GM23248 (cell line): Measurements from ENCODE around the gene HSP90B1. TPM values are rescaled to one million over a fixed set of nuclear protein-coding genes. Genes with fewer than 3 reads are reported as not detected.

Source experiments
- DNase-seq: peaks from one replicate; pipeline ENCODE4 v3.0.0-alpha.2; 2015
- H2AFZ ChIP-seq: fragments of 200-600 bp; sonication (generic); 2 replicates; pipeline ENCODE4 v1.6.1; 2016; ENCODE audit warnings: antibody characterized with exemption
- H3F3A ChIP-seq: fragments of 200-600 bp; sonication (generic); 2 replicates; pipeline ENCODE4 v1.6.1; 2016; ENCODE audit warnings: mild to moderate bottlenecking, antibody characterized with exemption, mixed run types; ENCODE audit not compliant: insufficient read depth
- H3K27ac ChIP-seq: fragments of 200-600 bp; sonication (generic); 2 replicates; pipeline ENCODE4 v1.5.1; 2016; ENCODE audit warnings: mild to moderate bottlenecking
- H3K27me3 ChIP-seq: fragments of 200-600 bp; sonication (generic); replicated peaks from 2 replicates; pipeline ENCODE4 v1.6.1; 2016; ENCODE audit warnings: mild to moderate bottlenecking; ENCODE audit not compliant: insufficient read depth
- H3K36me3 ChIP-seq: fragments of 200-600 bp; sonication (generic); 2 replicates; pipeline ENCODE4 v1.6.1; 2016; ENCODE audit warnings: low read depth, mild to moderate bottlenecking
- H3K4me1 ChIP-seq: fragments of 200-600 bp; sonication (generic); 2 replicates; pipeline ENCODE4 v1.6.1; 2016; ENCODE audit warnings: mild to moderate bottlenecking; ENCODE audit not compliant: insufficient read depth
- H3K4me2 ChIP-seq: fragments of 200-600 bp; sonication (generic); one replicate; pipeline ENCODE4 v1.6.1; 2016; ENCODE audit warnings: mild to moderate bottlenecking; ENCODE audit not compliant: unreplicated experiment
- H3K4me3 ChIP-seq: fragments of 200-600 bp; sonication (generic); 2 replicates; pipeline ENCODE4 v1.5.1; 2016; ENCODE audit warnings: mild to moderate bottlenecking
- H3K79me2 ChIP-seq: fragments of 200-600 bp; sonication (generic); 2 replicates; pipeline ENCODE4 v1.6.1; 2016; ENCODE audit warnings: mild to moderate bottlenecking; ENCODE audit not compliant: insufficient read depth
- H3K9ac ChIP-seq: fragments of 200-600 bp; sonication (generic); 2 replicates; pipeline ENCODE4 v1.6.1; 2016; ENCODE audit warnings: mild to moderate bottlenecking
- H3K9me2 ChIP-seq: fragments of 200-600 bp; sonication (generic); 2 replicates; pipeline ENCODE4 v1.6.1; 2016; ENCODE audit warnings: mixed run types, mild to moderate bottlenecking, moderate library complexity; ENCODE audit not compliant: insufficient read depth
- H3K9me3 ChIP-seq: fragments of 200-600 bp; sonication (generic); one replicate; pipeline ENCODE4 v1.6.1; 2017; ENCODE audit warnings: low read depth
- H4K20me1 ChIP-seq: fragments of 200-600 bp; sonication (generic); 2 replicates; pipeline ENCODE4 v1.6.0; 2016; ENCODE audit not compliant: insufficient read depth
- EZH2 ChIP-seq: fragments of 200-600 bp; sonication (generic); IDR thresholded peaks from 2 replicates; pipeline ENCODE4 v1.6.1; 2018; ENCODE audit warnings: antibody characterized with exemption, mild to moderate bottlenecking; ENCODE audit not compliant: insufficient read depth, poor library complexity, severe bottlenecking
- EZH2phosphoT487 ChIP-seq: fragments of 200-600 bp; sonication (generic); IDR thresholded peaks from 2 replicates; pipeline ENCODE4 v1.6.1; 2018; ENCODE audit warnings: antibody characterized with exemption, moderate library complexity, mild to moderate bottlenecking, low read depth; ENCODE audit not compliant: insufficient read depth
- WGBS, 2 experiments: methylation state at CpG; one replicate each; pipeline ENCODE4 v1.1.6; 2015 to 2017; ENCODE audit warnings: low lambda C conversion rate in 2 of 2, low coverage in 1 of 2; ENCODE audit errors: missing lambda C conversion rate in 2 of 2; 5-methylcytosine and 5-hydroxymethylcytosine counted together
- in situ Hi-C: fragments of 300-500 bp; cut with MboI; formaldehyde crosslinking; loops from 2 replicates; pipeline ENCODE4 v1.15.0; 2020
- polyA plus RNA-seq: library from polyadenylated mRNA; unstranded; fragments of >200 nt; fragmentation: Nextera tagmentation; extraction: Ambion mirVana; gene quantifications from 2 replicates; pipeline ENCODE4 v1.2.1, GENCODE V29; 2016
- total RNA-seq: library from RNA; depleted of rRNA; stranded (reverse); fragments of >200 nt; shearing (Covaris generic); gene quantifications from 2 replicates; pipeline ENCODE4 v1.2.3, GENCODE V29; 2014

HSP90B1 gene
- total and polyA plus RNA-seq, 2 experiments from 2014 or later, result 555 to 969 TPM

- H3K79me2 ChIP-seq, result peaks cover 48% of the 10 kb centered on the region
- 2 to 12% methylated on average over 6 to 7 of the region's 7 CpGs for WGBS, 2 experiments
- in situ Hi-C loops, result no loop called here
Measured at GRCh38 chr12:103955811-103956508, 25.8 kb downstream of the HSP90B1 start.

GRCh38 chr12:103956509-103957027 lies 26.4 kb downstream of the HSP90B1 start:
- no peaks in the 10 kb centered on the region for H3K9me2 ChIP-seq
- no peaks in the 10 kb centered on the region for H3K9me3 ChIP-seq
- in situ Hi-C loops, result no loop called here
- no peaks in the 10 kb centered on the region for H3K27me3 ChIP-seq
- WGBS, 2 experiments, result 0 to 2% methylated on average over 30 to 31 of the region's 31 CpGs
- TF ChIP-seq EZH2phosphoT487 (no peak), EZH2 (no peak)
- H3F3A ChIP-seq, result peaks cover 30% of the 10 kb centered on the region
- peak overlapping the region; percentile 86 for H3K9ac ChIP-seq
- peaks cover 43% of the 10 kb centered on the region for H3K79me2 ChIP-seq
- H2AFZ ChIP-seq, result peak overlapping the region; percentile 97
- peaks cover 12% of the 10 kb centered on the region for H3K4me1 ChIP-seq
- no peaks in the 10 kb centered on the region for H4K20me1 ChIP-seq
- peak overlapping the region; percentile 97 for H3K27ac ChIP-seq
- peak overlapping the region; percentile 98 for H3K4me2 ChIP-seq
- DNase-seq, result no peak
- H3K4me3 ChIP-seq, result peak overlapping the region; percentile 88
- H3K36me3 ChIP-seq, result peaks cover 6% of the 10 kb centered on the region

More at GRCh38 chr12:103955811-103956508, 25.8 kb downstream of the HSP90B1 start:
- Histone ChIP-seq H3K9me3 (no peaks in the 10 kb centered on the region), H3K36me3 (peaks cover 13% of the 10 kb centered on the region), H3K9me2 (no peaks in the 10 kb centered on the region), H3K27ac (peak overlapping the region; percentile 97), H3K9ac (peak overlapping the region; percentile 86), H3K4me1 (peaks cover 12% of the 10 kb centered on the region), H3F3A (peaks cover 35% of the 10 kb centered on the region), H3K27me3 (no peaks in the 10 kb centered on the region), H4K20me1 (no peaks in the 10 kb centered on the region), H3K4me2 (peak overlapping the region; percentile 98), H2AFZ (peak overlapping the region; percentile 97), H3K4me3 (peak overlapping the region; percentile 88)
- DNase-seq, result peak; percentile 40
- TF ChIP-seq EZH2phosphoT487, result no peak
- no peak for TF ChIP-seq EZH2

- H3F3A ChIP-seq, result peaks cover 22% of the 10 kb centered on the region
- in situ Hi-C loops, result no loop called here
- H2AFZ ChIP-seq, result peak overlapping the region; percentile 97
- H3K9me2 ChIP-seq, result no peaks in the 10 kb centered on the region
- no peak for DNase-seq
- peaks cover 12% of the 10 kb centered on the region for H3K4me1 ChIP-seq
- H3K4me3 ChIP-seq, result peak overlapping the region; percentile 88
- H3K79me2 ChIP-seq, result peaks cover 43% of the 10 kb centered on the region
- H3K9me3 ChIP-seq, result no peaks in the 10 kb centered on the region
- H3K9ac ChIP-seq, result peak overlapping the region; percentile 86
- 94 to 95% methylated on average over 7 of the region's 7 CpGs for WGBS, 2 experiments
- H3K36me3 ChIP-seq, result no peaks in the 10 kb centered on the region
- peak overlapping the region; percentile 97 for H3K27ac ChIP-seq
- H4K20me1 ChIP-seq, result no peaks in the 10 kb centered on the region
- no peaks in the 10 kb centered on the region for H3K27me3 ChIP-seq
- H3K4me2 ChIP-seq, result peak overlapping the region; percentile 98
- TF ChIP-seq EZH2phosphoT487 (no peak), EZH2 (no peak)
Measured at GRCh38 chr12:103957865-103958388, 27.7 kb downstream of the HSP90B1 start.

- peaks cover 12% of the 10 kb centered on the region for H3K4me1 ChIP-seq
- no peaks in the 10 kb centered on the region for H3K36me3 ChIP-seq
- WGBS, 2 experiments, result 16 to 18% methylated on average over 1 of the region's 1 CpG
- DNase-seq, result peak; percentile 23
- peak overlapping the region; percentile 9; the same call in 1 of the 2 replicates for H3K27ac ChIP-seq
- H3K4me3 ChIP-seq, result no peak overlapping the region
- TF ChIP-seq EZH2 (no peak), EZH2phosphoT487 (no peak)
- no peaks in the 10 kb centered on the region for H4K20me1 ChIP-seq
- no peak overlapping the region for H3K4me2 ChIP-seq
- H3K27me3 ChIP-seq, result no peaks in the 10 kb centered on the region
- 0 out of 2 replicates have a peak overlapping the region, but pooled peaks have one; percentile 25 for H2AFZ ChIP-seq
- H3K9me3 ChIP-seq, result no peaks in the 10 kb centered on the region
- in situ Hi-C loops, result no loop called here
- H3F3A ChIP-seq, result peaks cover 22% of the 10 kb centered on the region
- no peak overlapping the region for H3K9ac ChIP-seq
- H3K79me2 ChIP-seq, result peaks cover 45% of the 10 kb centered on the region
- H3K9me2 ChIP-seq, result no peaks in the 10 kb centered on the region
Measured at GRCh38 chr12:103958621-103959020, 28.4 kb downstream of the HSP90B1 start.
